Ammon's horn (tissue), 1 donor: ENCODE measurements around the gene TNFRSF13B.
A peak's percentile ranks its signal among the peaks of the same experiment; 100 is the strongest.
"Not testable (repeated sequence)": the region's sequence is repeated elsewhere in the genome, so short reads cannot be mapped to it uniquely, and the experiment has no call there.

ENCODE experiments used
- DNase-seq: peaks from one replicate; pipeline ENCODE4 v3.0.0-alpha.2; 2016; ENCODE audit warnings: low spot score

Gene TNFRSF13B

DNA sequence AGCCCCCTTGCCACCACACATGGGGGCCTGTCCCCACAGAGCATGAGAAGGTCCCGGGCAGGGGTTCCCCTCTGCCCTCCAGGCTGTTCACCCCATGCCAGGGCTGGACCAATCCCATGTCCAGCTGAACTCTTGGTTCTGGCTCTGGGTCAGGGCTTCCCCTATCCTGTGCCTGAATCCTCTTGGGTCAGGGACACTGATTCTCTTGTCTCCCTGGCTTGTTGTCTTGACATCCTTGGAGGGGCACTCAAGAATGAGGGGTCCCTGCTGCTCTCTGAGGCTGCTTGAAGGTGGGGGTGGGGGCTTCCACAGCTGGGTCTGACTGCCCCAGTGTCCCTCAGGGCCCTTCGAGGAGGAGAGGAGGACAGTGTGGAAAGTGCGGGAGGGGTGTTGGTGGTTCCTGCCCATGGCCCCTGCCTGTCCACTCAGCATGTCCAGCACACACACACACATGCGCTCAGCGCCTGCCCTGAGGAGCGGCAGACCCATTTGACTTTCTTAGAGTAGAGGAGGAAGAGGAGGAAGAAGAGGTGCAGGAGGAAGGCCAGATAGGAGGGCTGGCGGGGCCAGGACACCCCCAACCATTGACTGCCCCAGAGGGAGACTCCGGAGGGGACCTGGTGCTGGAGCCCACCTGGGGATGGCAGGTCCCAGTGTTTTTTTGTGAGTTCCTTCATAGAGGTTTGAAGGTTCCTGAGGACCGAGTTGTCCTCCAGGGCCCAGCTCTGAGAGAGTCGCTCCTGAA, 47.0 kb downstream of the TNFRSF13B start:
- DNase-seq = no peak

DNA sequence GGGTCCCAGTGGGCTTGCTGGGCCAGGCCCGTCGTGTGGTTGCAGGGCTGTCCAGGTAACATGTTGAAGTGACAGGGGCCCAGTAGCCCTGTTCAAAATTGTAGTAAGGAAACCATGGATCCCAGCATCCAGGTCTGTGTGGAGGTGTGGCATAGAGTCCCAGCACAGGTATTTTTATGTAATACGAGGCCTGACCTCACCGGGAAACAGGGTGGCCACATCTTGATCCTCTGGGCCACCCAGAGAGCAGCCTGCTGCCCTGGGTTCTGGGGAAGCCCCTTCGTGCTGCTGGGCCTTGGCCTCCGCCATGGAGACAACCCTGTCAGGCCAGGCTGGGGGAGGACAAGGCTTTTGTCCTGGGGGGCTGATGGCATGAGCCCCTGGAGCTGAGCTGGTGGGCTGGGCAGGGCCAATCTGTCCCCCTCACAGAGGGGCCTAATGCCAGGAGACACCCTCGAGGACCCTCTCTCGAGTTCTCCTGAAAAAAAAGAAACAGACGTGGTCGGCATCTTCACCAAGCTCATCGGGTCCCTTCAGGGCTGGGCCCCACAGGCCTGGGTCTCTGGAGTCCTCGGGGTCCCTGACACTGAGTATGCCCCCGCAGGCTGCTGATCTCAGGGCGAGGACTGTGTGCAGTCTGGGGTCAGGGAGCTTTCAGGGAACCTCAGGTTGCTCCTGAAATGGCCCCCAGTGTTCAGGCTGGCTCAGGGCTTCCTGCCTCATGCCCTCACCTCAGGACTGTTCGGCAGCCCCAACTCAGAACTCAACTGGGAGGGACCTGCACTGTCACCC, 47.8 kb downstream of the TNFRSF13B start:
- no peak for DNase-seq

GRCh38 chr17:16923097-16923903, 48.6 kb downstream of the TNFRSF13B start:
- DNase-seq = no peak

GRCh38 chr17:16922386-16923096, 49.4 kb downstream of the TNFRSF13B start:
- DNase-seq = no peak

GRCh38 chr17:16921451-16921850, 50.5 kb downstream of the TNFRSF13B start:
- not testable (repeated sequence) for DNase-seq

GRCh38 chr17:16920628-16921020, 51.3 kb downstream of the TNFRSF13B start:
- DNase-seq = no peak

GRCh38 chr17:16919663-16920627, 52.0 kb downstream of the TNFRSF13B start:
- no peak for DNase-seq

DNA sequence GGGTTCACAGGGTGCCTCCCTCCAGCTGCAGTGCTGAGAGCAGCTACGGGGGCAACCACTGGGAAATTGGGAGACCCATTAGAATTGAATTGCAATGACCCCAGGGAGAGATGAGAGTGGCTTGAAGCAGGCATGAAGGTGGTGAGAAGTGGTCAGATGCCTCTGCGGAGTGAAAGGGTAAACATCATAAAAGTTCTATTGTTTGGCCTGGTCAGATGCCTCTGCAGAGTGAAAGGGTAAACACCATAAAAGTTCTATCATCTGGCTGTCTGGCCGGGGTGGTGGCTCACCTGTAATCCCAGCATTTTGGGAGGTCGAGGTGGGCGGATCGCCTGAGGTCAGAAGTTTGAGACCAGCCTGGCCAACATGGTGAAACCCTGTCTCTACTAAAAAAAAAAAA, 53.5 kb downstream of the TNFRSF13B start:
- no peak for DNase-seq

DNA sequence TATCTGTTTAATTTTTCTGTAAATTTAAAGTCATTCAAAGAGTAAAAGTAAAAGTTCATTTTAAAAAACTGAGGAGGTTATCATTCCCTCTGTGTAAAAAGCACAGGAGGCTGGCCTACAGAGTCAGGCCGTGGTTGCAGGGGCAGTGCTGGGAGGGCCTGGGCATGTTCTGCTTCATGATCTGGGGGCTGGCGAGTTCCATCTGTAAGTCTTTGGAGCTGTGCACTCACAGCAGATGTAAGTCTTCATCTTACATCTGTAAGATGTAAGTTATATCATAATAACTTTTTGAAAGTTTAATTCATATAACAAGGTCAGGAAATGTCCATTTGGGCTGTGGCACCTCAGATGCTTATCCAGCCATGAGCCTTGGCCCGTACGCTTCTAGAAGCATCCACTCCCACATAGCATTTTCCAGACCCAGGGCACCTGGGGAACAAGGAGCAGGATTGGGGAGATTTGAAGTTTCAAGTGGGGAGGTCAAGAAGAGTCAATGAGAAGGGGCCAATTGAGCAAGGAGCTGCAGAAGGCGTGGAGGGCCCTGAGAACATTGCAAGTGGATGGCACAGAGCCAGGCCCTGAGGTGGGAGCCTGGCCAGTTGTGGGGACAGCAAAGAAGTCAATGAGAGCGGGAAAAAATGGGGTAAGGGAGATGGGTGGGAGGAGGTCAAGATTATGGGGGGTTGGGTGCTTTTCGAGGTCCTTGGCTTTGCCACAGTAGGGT, 54.1 kb downstream of the TNFRSF13B start:
- no peak for DNase-seq

DNA sequence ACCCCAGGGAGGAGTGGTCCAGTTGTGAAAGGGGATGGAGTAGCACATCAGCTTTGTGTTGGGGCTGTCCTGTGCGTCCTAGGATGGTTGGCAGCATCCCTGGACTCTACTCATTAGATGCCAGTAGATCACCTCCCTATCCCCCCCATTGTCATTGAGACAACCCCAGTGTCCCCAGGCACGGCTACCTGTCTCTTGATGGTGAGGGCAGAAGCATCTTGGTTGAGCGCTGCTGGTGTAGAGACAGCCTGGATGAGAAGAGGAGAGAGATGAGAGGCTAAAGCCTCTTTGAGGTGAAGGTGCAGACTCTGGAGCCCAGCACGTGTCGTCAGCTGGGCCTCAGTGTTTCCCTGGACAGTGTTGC, 55.4 kb downstream of the TNFRSF13B start:
- DNase-seq = no peak

GRCh38 chr17:16915752-16916556, 56.0 kb downstream of the TNFRSF13B start:
- peak; percentile 57 for DNase-seq

DNA sequence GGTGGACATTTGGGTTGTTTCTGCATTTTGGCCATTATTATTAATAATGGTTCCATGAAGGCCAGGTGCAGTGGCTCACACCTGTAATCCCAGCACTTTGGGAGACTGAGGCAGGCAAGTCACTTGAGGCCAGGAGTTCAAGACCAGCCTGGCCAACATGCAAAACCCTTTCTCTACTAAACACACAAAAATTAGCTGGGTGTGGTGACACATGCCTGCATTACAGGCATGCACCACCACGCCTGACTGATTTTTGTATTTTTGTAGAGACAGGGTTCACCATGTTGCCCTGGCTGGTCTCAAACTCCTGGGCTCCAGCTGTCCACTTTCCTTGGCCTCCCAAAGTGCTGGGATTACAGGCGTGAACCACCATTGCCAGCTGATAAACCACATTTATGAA, 58.5 kb downstream of the TNFRSF13B start:
- no peak for DNase-seq

GRCh38 chr17:16912021-16912962, 59.6 kb downstream of the TNFRSF13B start:
- no peak for DNase-seq

DNA sequence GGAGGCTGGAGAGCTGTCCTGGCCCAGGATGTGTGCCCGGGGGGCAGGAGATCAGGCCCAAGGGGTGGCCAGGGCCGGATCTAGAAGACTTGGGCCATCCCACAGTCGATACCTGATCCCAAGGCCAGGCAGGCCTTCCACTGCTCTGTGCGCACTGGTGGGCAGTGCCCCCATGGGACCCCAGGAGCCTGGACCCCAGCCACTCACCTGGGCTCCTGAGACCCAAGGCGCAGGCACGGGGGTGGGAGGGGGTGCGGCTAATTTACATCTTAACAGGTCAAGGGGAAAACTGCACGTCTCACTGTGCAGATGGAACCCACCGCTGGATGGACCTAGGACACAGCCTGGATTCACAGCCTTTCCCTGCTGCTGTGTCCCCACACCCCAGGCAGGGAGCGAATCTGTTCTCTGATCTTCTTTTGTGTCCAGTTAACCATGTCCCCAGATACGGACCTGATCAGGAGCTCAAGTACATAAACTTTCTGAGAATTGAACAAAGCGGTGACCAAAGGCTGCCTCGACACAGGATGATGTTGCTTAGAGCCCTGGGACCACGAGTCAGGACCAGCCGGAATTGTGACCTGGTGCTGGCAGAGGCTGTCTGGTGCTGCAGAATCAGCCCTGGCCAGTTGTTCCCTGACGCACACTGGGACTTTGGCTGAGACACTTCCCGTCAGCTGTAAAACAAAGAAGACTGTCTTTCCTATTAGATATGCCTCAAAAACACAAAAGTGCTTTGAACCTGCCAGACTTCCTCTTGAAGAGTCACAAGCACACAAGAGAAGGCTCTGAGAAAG, 60.6 kb downstream of the TNFRSF13B start:
- peak; percentile 56 for DNase-seq

DNA sequence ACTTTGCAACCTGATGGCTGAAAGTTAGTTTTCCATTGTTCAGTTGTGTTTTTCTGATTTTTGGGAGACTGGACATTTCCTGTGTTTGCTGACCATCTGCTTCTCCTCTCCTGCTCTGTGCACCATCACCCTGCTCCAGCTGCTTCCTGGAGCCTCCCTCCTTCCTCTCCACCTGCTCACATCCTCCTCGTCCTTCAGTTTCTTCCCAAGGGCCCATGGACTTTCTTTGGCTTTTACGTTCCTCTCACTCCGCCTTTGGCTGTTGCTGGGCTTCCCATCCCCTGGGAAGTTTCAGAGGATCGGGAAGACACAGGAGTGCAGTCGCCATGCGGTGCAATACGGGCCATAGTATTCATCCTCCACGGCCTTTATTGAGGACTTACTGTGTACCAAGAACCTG, 61.6 kb downstream of the TNFRSF13B start:
- DNase-seq = no peak

- no peak for DNase-seq
Measured at GRCh38 chr17:16909472-16910246, 62.3 kb downstream of the TNFRSF13B start.
